GM18861 (cell line): ENCODE measurements around the gene TOMT.
A peak's percentile ranks its signal among the peaks of the same experiment; 100 is the strongest.

Experiments used
- ATAC-seq: cut with Tn5 transposase; IDR thresholded peaks from one replicate; pipeline ENCODE4 v1.9.1; 2021; ENCODE audit not compliant: unreplicated experiment

The TOMT gene

GRCh38 chr11:72085621-72086351 lies 19.9 kb upstream of the TOMT start:
- no peak for ATAC-seq

GRCh38 chr11:72088076-72088808 lies 17.5 kb upstream of the TOMT start:
- ATAC-seq: no peak

GRCh38 chr11:72091292-72091691 lies 14.4 kb upstream of the TOMT start:
- ATAC-seq: peak; percentile 57

GRCh38 chr11:72098741-72099140 lies 7.0 kb upstream of the TOMT start:
- no peak for ATAC-seq

GRCh38 chr11:72100009-72100408 lies 5.7 kb upstream of the TOMT start:
- ATAC-seq: no peak

- no peak for ATAC-seq
These were observed 5.3 kb upstream of the TOMT start for GRCh38 chr11:72100462-72100861.

- ATAC-seq: no peak
These were observed 3.6 kb upstream of the TOMT start for GRCh38 chr11:72102162-72102561.

GRCh38 chr11:72102631-72102945 lies 3.1 kb upstream of the TOMT start:
- no peak for ATAC-seq

GRCh38 chr11:72102946-72103753 lies 2.6 kb upstream of the TOMT start, which contains the start of gene LAMTOR1:
TSS of gene LAMTOR1 (minus strand) at chr11:72103297. CDS start at chr11:72103224, 73 bp downstream.
- ATAC-seq: peak; percentile 74

GRCh38 chr11:72103754-72104167 lies 2.0 kb upstream of the TOMT start:
- ATAC-seq: no peak

- ATAC-seq: no peak
These were observed 5.8 kb downstream of the TOMT start for GRCh38 chr11:72111300-72112142.

GRCh38 chr11:72112143-72112977 lies 6.6 kb downstream of the TOMT start, which contains the start of gene ANAPC15:
TSS of gene ANAPC15 (minus strand) at chr11:72112695. CDS start at chr11:72111276, 1,419 bp downstream.
- peak; percentile 83 for ATAC-seq

GRCh38 chr11:72112978-72113808 lies 7.5 kb downstream of the TOMT start:
- ATAC-seq: no peak

GRCh38 chr11:72114570-72114969 lies 8.8 kb downstream of the TOMT start:
- no peak for ATAC-seq

- no peak for ATAC-seq
These were observed 10.5 kb downstream of the TOMT start for GRCh38 chr11:72116019-72116755.

GRCh38 chr11:72119198-72119597 lies 13.5 kb downstream of the TOMT start:
- no peak for ATAC-seq

- no peak for ATAC-seq
These were observed 15.2 kb downstream of the TOMT start for GRCh38 chr11:72120930-72121329.

GRCh38 chr11:72122607-72123006 lies 16.9 kb downstream of the TOMT start:
- ATAC-seq: no peak
